Skeletal muscle satellite cell (primary cell): ENCODE results near the gene PARD3.

Experiments
- H3K27me3 ChIP-seq: 2 replicates; pipeline ENCODE4 v1.7.0; 2013; ENCODE audit warnings: low read length; ENCODE audit not compliant: control insufficient read depth, insufficient read depth
- H3K36me3 ChIP-seq: 2 replicates; pipeline ENCODE4 v1.7.0; 2013; ENCODE audit warnings: mild to moderate bottlenecking, control low read depth, low read length; ENCODE audit not compliant: insufficient read depth
- H3K4me1 ChIP-seq: 2 replicates; pipeline ENCODE4 v1.7.0; 2013; ENCODE audit warnings: low read length; ENCODE audit not compliant: control insufficient read depth, insufficient read depth
- H3K4me2 ChIP-seq: 2 replicates; pipeline ENCODE4 v1.7.0; 2013; ENCODE audit warnings: mild to moderate bottlenecking, low read length
- H3K4me3 ChIP-seq: 2 replicates; pipeline ENCODE4 v1.7.0; 2013; ENCODE audit warnings: low read length
- H3K9ac ChIP-seq: 2 replicates; pipeline ENCODE4 v1.7.0; 2013; ENCODE audit warnings: mild to moderate bottlenecking, low read depth, low read length, moderate library complexity
- H3K9me3 ChIP-seq: replicated peaks from 2 replicates; pipeline ENCODE4 v1.7.0; 2013; ENCODE audit warnings: mild to moderate bottlenecking, control low read depth, low read length

The PARD3 gene

DNA sequence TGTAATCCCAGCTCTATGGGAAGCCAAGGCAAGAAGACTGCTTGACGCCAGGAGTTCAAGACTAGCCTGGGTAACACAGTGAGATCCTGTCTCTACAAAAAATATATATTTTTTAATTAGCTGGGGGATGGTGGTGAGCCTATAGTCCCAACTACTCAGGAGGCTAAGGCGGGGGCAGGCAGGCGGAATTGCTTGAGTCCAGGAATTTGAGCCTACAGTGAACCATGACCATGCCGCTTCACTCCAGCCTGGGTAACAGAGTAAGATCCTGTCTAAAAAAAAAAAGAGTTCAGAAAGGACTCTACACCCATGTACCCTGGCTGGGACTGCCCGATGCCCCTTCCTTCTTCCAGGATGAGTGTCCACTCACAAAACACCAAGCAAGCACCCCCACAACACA is 648.7 kb downstream of the PARD3 start:
- no peaks in the 10 kb centered on the region for H3K36me3 ChIP-seq
- peaks cover 7% of the 10 kb centered on the region for H3K4me1 ChIP-seq

DNA sequence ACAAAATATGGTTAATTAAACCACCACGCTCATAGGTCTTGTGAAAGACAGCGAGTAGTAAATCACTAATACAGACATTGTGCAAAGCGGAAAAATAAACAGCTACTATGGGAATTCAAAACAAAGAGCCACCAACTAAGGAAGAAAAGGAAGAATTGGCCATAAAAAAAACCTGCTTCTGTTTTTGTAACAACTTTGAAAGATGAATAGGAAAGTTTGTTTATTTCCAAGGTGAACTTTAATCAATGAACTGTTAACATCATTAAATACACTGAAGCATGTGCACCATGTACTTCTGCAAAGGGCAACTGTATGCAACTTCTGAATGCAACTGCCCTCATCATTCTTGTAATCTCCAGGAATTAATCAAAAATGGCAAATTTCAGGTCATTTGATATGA is 651.1 kb downstream of the PARD3 start:
- Histone ChIP-seq H3K9ac (no peak overlapping the region), H3K27me3 (no peaks in the 10 kb centered on the region), H3K4me2 (no peak overlapping the region), H3K36me3 (no peaks in the 10 kb centered on the region), H3K4me3 (no peak overlapping the region), H3K9me3 (no peaks in the 10 kb centered on the region), H3K4me1 (peaks cover 7% of the 10 kb centered on the region)

More for the DNA sequence above, 648.7 kb downstream of the PARD3 start:
- no peaks in the 10 kb centered on the region for H3K9me3 ChIP-seq
- no peak overlapping the region for H3K4me3 ChIP-seq
- H3K9ac ChIP-seq = no peak overlapping the region
- no peaks in the 10 kb centered on the region for H3K27me3 ChIP-seq
- no peak overlapping the region for H3K4me2 ChIP-seq

DNA sequence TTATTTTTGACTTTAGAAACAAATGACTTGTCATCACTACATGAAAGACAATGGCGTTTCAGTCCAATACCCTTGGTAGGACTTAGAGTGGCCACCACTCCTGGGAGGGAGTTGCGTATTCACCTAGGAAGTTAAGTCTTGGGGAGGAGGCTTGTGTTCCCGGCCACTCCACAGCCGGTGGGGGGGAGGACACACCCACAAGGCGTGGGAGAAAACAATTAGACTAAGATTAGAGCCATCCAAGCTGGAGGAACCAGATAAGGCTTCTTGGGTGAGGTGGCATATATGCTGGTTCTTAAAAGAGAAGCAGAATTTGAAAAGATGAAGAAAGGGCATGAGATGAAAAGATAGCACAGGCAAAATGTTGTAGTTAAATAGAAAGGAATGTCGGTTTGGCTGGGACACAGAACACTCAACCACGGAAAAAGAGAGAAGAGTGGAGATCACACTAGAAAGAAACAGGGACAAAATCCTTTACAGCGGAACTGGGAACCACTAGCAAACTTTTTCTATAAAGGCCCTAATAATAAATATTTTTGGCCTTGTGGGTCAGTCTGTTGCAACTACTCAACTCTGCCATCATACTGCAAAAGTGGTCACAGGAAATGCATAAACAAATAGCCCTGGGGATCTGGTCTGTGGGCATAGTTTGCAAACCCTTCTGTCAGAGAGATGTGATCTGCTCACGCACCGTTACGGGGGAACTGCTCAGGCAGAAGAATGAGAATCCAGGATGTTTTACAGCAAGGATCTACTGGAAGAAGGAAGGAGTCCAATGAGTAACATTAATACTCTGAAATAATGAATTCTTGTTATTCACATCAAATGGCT is 651.8 kb downstream of the PARD3 start:
- Histone ChIP-seq H3K27me3 (no peaks in the 10 kb centered on the region), H3K4me1 (peaks cover 7% of the 10 kb centered on the region), H3K9me3 (no peaks in the 10 kb centered on the region), H3K9ac (no peak overlapping the region), H3K4me2 (no peak overlapping the region), H3K36me3 (no peaks in the 10 kb centered on the region), H3K4me3 (no peak overlapping the region)

DNA sequence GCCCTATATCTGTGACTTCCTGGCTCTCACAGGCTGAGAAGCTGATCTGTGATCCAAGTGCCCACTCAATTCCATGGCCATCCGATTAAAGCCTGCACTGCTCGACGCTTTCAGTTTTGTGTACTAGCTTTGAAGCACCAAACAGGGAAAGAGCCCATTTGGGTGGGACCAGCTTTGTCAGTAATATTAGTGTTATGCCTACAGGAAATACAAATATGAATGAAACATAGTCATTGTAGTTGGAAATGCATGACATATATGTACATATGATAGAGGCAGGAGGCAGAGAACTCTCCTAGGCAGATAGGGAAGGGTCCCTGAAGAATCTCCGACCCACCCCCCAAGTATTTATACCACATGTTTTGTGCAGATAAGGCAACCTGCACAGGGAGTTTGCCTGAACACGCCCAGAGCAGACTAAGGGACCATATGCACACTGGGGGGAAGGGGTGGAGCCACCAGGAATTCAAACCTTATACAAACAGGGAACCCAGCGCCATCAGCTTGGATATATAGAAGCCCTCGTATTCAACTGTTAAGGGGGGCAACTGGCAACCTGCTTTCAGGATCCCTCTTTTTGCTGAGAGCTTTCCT is 653.2 kb downstream of the PARD3 start:
- Histone ChIP-seq H3K4me2 (no peak overlapping the region), H3K36me3 (no peaks in the 10 kb centered on the region), H3K9me3 (no peaks in the 10 kb centered on the region), H3K4me3 (no peak overlapping the region), H3K9ac (no peak overlapping the region), H3K27me3 (no peaks in the 10 kb centered on the region), H3K4me1 (peaks cover 16% of the 10 kb centered on the region)

DNA sequence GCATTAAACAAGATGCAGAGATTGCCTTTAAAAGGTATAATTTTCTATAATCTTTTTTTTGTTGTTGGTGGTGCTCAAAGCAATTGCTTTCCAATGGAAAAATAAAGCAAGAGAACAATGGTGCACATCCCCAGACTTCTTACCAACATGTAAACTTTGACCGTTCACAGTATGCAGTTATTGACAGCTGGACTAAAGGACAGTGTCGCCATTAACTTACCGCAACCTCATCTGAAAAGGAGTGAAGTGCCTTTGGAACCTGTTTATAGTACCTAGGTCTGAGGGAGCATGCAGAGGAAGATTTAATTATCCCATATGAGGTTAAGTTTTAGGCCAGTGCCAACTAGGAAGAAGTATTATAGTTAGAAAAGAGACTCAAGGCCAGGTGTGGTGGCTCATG is 654.5 kb downstream of the PARD3 start:
- Histone ChIP-seq H3K9me3 (no peaks in the 10 kb centered on the region), H3K4me2 (no peak overlapping the region), H3K36me3 (no peaks in the 10 kb centered on the region), H3K4me1 (peaks cover 29% of the 10 kb centered on the region), H3K4me3 (no peak overlapping the region), H3K27me3 (no peaks in the 10 kb centered on the region), H3K9ac (no peak overlapping the region)

DNA sequence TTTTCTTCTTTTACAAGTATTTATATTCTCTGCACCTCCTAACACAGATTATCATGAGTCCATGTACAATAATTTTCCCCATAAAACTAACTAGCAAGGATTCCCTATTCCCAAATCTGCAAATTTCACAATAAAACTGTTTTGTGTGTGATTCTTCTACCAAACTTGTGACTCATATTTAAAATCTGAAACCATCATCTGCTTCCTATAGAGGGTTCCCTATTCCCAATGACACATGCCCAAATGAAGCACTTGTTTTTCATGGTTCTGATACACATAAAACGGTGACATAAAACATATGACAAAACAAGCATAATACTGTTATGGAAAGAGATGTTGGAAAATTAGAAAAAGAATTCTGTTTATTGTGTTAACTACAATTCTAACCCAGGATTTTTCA is 657.6 kb downstream of the PARD3 start:
- peak overlapping the region; percentile 56 for H3K4me2 ChIP-seq
- no peak overlapping the region for H3K9ac ChIP-seq
- no peaks in the 10 kb centered on the region for H3K9me3 ChIP-seq
- no peak overlapping the region for H3K4me3 ChIP-seq
- H3K36me3 ChIP-seq = no peaks in the 10 kb centered on the region
- H3K4me1 ChIP-seq = peaks cover 22% of the 10 kb centered on the region
- H3K27me3 ChIP-seq = no peaks in the 10 kb centered on the region

DNA sequence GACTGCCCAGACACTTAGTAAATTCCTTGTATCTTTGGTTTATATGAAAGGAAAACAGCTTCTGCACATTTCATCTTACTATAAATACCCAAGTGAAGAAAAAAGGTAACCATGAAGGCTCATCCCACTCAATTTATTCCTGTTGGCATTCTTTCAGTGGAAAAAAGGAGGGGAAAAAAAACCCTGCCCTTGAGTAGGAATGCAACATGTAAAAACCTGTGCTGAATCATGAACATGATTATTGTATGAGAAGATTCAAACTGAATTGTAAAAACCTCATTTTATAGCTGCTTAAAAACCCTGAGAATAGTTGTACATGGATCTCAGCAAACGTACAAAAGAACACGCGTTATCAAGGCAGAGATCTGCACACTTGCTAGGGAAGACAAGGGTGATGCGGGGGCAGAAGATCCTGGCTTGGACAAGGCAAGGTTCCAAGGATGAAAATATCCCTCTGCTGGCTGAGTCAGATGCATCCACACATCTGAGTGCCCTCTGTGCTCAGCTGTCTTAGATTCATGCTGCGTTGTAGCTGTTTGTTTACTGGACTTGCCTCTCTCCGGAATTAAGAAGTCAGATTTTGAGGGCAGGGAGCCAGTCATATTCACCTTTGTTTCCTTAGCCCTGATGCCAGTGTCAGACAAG is 658.2 kb downstream of the PARD3 start:
- Histone ChIP-seq H3K9ac (no peak overlapping the region), H3K4me3 (no peak overlapping the region), H3K9me3 (no peaks in the 10 kb centered on the region), H3K27me3 (no peaks in the 10 kb centered on the region), H3K4me2 (peak overlapping the region; percentile 56), H3K4me1 (peaks cover 22% of the 10 kb centered on the region), H3K36me3 (no peaks in the 10 kb centered on the region)

DNA sequence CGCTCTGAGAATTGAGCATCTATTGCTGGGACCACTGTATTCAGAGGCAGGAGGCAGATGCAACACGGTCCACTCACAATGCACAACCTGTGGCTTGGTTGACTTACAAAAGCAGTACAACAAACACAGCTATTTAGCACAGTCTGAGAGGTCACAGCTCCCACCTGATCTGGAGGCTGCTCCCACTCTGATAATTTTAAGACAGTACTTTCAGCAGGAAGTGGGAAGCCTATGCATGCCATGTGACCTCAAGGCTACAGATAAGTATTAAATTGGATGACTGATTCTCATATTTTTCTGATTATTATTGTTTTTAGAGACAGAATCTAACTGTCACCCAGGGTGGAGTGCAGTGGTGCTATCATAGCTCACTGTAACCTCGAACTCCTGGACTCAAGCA is 659.3 kb downstream of the PARD3 start:
- no peaks in the 10 kb centered on the region for H3K9me3 ChIP-seq
- H3K4me3 ChIP-seq = no peak overlapping the region
- H3K4me1 ChIP-seq = peaks cover 22% of the 10 kb centered on the region
- H3K4me2 ChIP-seq = no peak overlapping the region
- H3K9ac ChIP-seq = no peak overlapping the region
- no peaks in the 10 kb centered on the region for H3K27me3 ChIP-seq
- no peaks in the 10 kb centered on the region for H3K36me3 ChIP-seq

DNA sequence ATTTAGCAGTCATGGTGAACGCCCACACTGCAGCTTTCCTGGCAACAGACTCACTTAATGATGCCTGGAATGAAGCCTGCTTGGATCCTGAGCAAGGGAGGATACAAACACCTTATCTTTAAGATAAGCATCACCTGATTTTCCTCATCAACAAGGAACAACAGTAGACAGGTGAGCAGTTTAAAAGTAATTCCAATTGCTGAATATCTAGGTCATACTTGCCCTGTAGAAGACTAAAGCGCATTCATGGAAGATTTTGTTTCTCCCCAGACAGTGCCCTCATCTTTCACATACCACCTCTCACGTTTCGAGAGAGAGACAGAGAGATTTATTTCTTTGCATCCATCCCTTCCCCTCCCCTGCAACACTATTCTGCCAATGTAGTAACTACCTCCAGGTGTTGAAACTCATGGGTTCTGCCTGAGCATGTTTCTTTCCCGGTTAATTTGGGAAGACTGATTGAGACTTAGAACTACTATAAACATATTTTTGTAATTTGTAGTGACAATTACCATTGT is 660.7 kb downstream of the PARD3 start:
- Histone ChIP-seq H3K9ac (no peak overlapping the region), H3K4me1 (peaks cover 22% of the 10 kb centered on the region), H3K27me3 (no peaks in the 10 kb centered on the region), H3K4me3 (no peak overlapping the region), H3K4me2 (no peak overlapping the region), H3K36me3 (no peaks in the 10 kb centered on the region), H3K9me3 (no peaks in the 10 kb centered on the region)

DNA sequence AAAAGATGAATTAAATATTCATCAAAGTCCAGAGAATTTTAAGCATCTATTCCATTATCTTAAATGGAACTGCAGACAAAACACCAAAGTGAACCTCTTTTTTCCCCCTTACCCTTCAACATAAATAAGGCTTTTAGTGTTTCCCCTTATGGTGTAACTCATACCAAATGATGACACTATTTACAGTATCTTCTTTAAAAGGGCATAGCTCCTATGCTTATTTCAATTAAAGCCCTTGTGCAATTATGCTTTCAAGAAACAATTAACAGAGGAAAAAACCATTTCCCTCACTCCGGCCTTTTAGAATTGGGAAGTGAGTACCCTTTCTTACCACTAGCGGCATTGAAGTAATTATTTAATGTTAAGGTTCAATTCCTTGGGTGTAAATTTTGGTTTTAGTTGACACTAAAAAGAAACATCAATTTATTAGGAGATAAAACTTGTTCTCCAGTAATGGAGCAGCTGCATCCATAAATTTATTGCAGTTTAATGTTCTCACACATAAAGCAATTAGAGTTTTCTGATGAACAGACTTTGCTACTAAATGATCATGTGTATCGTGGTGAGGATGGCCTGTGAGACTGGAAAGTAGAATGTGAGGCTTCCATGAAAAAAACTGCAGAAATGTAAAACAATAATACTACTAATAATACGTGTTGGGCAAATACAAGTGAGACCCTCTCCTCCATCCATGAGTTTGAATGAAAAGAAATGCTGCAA is 661.3 kb downstream of the PARD3 start:
- Histone ChIP-seq H3K4me1 (peaks cover 22% of the 10 kb centered on the region), H3K9me3 (no peaks in the 10 kb centered on the region), H3K27me3 (no peaks in the 10 kb centered on the region), H3K9ac (no peak overlapping the region), H3K4me2 (no peak overlapping the region), H3K36me3 (no peaks in the 10 kb centered on the region), H3K4me3 (no peak overlapping the region)

DNA sequence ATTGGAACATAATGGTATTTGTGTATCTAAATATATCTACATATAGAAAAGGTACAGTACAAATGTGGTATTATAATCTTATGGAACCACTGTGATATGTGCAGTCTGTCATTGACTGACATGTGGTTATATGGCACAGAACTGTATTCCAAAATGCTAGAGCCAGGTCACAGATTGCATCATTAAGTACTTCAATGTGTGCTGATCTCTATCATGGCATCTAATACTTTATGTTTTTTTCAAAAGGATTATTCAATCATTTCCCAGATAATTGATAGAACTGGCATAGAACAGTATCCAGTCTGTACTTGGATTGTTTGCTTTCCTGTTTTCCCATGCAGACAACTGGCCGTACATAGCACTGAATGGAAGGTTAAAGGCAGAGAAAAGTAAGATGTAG is 662.7 kb downstream of the PARD3 start:
- H3K4me2 ChIP-seq = no peak overlapping the region
- peaks cover 18% of the 10 kb centered on the region for H3K4me1 ChIP-seq
- H3K36me3 ChIP-seq = no peaks in the 10 kb centered on the region
- no peak overlapping the region for H3K4me3 ChIP-seq
- no peaks in the 10 kb centered on the region for H3K9me3 ChIP-seq
- H3K27me3 ChIP-seq = no peaks in the 10 kb centered on the region
- H3K9ac ChIP-seq = no peak overlapping the region
